ENCODE data around the gene ARFIP1. TPM values are rescaled to one million over a fixed set of nuclear protein-coding genes. Genes with fewer than 3 reads are reported as not detected.

The ARFIP1 gene
- total and polyA plus RNA-seq, 9 of the 15 experiments (the other 6 are each of a cell fraction or from before 2014, with no cell fraction given), result 14.1 to 25.1 (median 20.9) TPM

DNA sequence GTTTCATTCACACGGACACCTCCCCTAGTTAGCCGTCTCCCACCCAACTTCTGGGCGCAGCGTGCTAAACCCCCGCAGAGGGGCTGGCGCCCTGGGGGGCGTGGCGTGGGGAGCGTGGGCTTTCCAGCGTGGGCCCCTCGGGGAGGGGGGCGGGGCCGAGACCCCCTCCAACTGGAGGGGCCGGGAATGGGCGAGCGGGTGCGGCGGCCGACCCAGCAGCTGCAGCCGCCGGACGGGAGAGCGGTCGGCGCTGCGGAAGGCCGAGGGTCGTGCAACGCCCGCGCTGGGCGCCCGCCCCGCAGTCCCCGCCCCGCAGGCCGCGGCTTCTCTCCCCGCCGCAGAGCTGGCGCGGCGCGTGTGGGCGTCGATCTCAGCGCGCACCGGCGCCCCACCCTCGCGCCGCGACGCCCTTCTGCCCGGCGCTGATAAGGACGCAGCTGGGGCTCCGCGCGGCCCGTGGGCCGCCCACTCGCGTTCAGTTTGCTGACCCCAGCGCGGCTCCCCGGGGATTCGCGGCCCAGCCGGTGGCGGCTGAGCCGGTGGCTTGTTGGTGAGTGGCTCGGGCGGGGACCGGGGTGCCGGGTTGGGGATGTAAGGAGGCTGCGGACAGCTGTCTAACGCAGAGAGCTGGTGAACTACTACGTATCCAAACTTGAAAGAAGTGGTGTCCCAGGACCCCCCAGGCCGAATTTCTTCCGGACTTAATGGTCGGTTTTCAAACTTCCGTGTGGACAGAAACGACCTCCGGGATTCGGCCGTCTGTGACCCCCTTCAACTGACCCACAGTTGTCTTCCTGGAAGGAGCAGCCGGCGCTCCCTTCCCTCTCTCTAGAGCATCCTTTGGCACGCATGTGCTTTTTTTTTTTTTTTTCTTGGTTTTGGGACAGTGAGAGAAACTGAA lies 157.8 kb downstream of the ARFIP1 start (continued):
- peak; percentile 52 for TF ChIP-seq GATA2 (CRISPR knock-in tag; IDR thresholded peaks at IDR 0.05)
- no peak for TF ChIP-seq RFX5 (IDR thresholded peaks at IDR 0.05; ENCODE audit: low read depth, low read length)
- no peak for TF ChIP-seq SIX5 (IDR thresholded peaks at IDR 0.05; ENCODE audit: borderline replicate concordance in 1 of 2, insufficient read depth in 1 of 2, low read depth in 1 of 2, low read length in 2 of 2)
- TF ChIP-seq TEAD4 (IDR thresholded peaks at IDR 0.05; ENCODE audit: low read length), result peak; percentile 66
- TF ChIP-seq TEAD4 (CRISPR knock-in tag; IDR thresholded peaks at IDR 0.05; ENCODE audit: borderline replicate concordance), result no peak
- no peak for TF ChIP-seq THAP12 (CRISPR knock-in tag; IDR thresholded peaks at IDR 0.05)
- peak; percentile 61 for TF ChIP-seq HMGN3 (IDR thresholded peaks at IDR 0.05; ENCODE audit: borderline replicate concordance, extremely low read depth, insufficient read length, low read depth, low read length)
- TF ChIP-seq ZNF449 (CRISPR knock-in tag; IDR thresholded peaks at IDR 0.05), result no peak
- TF ChIP-seq ZZZ3 (IDR thresholded peaks at IDR 0.05), result no peak
- TF ChIP-seq, protein P1, sequence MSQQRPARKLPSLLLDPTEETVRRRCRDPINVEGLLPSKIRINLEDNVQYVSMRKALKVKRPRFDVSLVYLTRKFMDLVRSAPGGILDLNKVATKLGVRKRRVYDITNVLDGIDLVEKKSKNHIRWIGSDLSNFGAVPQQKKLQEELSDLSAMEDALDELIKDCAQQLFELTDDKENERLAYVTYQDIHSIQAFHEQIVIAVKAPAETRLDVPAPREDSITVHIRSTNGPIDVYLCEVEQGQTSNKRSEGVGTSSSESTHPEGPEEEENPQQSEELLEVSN (IDR thresholded peaks at IDR 0.05; ENCODE audit: borderline replicate concordance in 1 of 2, extremely low read depth in 1 of 2, insufficient read depth in 1 of 2, insufficient read length in 1 of 2, low read depth in 1 of 2, low read length in 1 of 2, poor library complexity in 1 of 2, severe bottlenecking in 1 of 2), result peak in 1 of 2 experiments; percentile 66
- TF ChIP-seq PURB (CRISPR knock-in tag; IDR thresholded peaks at IDR 0.05; ENCODE audit: low read depth), result no peak
- TF ChIP-seq ZNF282 (CRISPR knock-in tag; IDR thresholded peaks at IDR 0.05), result 0 out of 2 replicates have a peak, but pooled peaks have one; percentile 31
- no peak for TF ChIP-seq HDGF (IDR thresholded peaks at IDR 0.05)
- no peak for TF ChIP-seq ZSCAN32 (CRISPR knock-in tag; IDR thresholded peaks at IDR 0.05)
- no peak for TF ChIP-seq CBX3 (IDR thresholded peaks at IDR 0.05; ENCODE audit: borderline replicate concordance in 1 of 2, low read length in 2 of 2)
- TF ChIP-seq EWSR1 (IDR thresholded peaks at IDR 0.05; ENCODE audit: borderline replicate concordance, low read depth, partially characterized antibody), result no peak
- TF ChIP-seq, protein P2, sequence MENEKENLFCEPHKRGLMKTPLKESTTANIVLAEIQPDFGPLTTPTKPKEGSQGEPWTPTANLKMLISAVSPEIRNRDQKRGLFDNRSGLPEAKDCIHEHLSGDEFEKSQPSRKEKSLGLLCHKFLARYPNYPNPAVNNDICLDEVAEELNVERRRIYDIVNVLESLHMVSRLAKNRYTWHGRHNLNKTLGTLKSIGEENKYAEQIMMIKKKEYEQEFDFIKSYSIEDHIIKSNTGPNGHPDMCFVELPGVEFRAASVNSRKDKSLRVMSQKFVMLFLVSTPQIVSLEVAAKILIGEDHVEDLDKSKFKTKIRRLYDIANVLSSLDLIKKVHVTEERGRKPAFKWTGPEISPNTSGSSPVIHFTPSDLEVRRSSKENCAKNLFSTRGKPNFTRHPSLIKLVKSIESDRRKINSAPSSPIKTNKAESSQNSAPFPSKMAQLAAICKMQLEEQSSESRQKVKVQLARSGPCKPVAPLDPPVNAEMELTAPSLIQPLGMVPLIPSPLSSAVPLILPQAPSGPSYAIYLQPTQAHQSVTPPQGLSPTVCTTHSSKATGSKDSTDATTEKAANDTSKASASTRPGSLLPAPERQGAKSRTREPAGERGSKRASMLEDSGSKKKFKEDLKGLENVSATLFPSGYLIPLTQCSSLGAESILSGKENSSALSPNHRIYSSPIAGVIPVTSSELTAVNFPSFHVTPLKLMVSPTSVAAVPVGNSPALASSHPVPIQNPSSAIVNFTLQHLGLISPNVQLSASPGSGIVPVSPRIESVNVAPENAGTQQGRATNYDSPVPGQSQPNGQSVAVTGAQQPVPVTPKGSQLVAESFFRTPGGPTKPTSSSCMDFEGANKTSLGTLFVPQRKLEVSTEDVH (IDR thresholded peaks at IDR 0.05; ENCODE audit: low read depth, partially characterized antibody), result no peak
- 0 out of 2 replicates have a peak, but pooled peaks have one; percentile 51 for TF ChIP-seq FOXP1 (CRISPR knock-in tag; IDR thresholded peaks at IDR 0.05)
